Heart left ventricle (tissue), 13 donors: ENCODE results near the gene CCDC146.
"Not testable (repeated sequence)": the region's sequence is repeated elsewhere in the genome, so short reads cannot be mapped to it uniquely, and the experiment has no call there.

Experiments
- POLR2A ChIP-seq, 2 donors: fragments of 450-650 bp; IDR thresholded peaks; one replicate each; pipeline ENCODE4 v1.6.1; 2017; ENCODE audit warnings: antibody characterized with exemption in 2 of 2, mild to moderate bottlenecking in 2 of 2, moderate library complexity in 2 of 2
- TF ChIP-seq, protein P1 (sequence below), 12 donors: fragments of 200-600 bp; sonication (generic) in 4 of 12; IDR thresholded peaks; one replicate each; pipeline versions ENCODE4 v1.5.0 to v1.8.0; 2018 to 2022; ENCODE audit warnings: antibody characterized with exemption in 12 of 12, mild to moderate bottlenecking in 5 of 12
- donor health status: ischemic (EF 13 %, LVEDD 7.1; RV severe dilation, severe dysfunction).
- donor health status: DM: no; HTN: yes; CAD: no.
- donor health status: DM: no; HTN: no; CAD: no.
- donor health status: ischemic (EF 25% LVEDD 6.9; RV normal size, moderate dysfunction).
- donor health status: ischemic (EF 25% LVEDD 5.7; RV mildly dilated, moderate dysfunction).
- donor health status: ischemic (EF 35%, LVEDD 5.7; RV mildly dilated, moderate dysfunction).
- donor health status: nonischemic (EF 11% LVEDD 7.7; RV severe dilation, severe dysfunction).
- donor health status: DM: yes; HTN: yes; CAD: no.
- donor health status: PGD.
- donor health status: ischemic (EF 29% LVEDD 5.4; RV normal size, mild dysfunction).
- donor health status: nonischemic (EF 23%, LVEDD 6.1; RV moderate dilation, normal function).

DNA sequence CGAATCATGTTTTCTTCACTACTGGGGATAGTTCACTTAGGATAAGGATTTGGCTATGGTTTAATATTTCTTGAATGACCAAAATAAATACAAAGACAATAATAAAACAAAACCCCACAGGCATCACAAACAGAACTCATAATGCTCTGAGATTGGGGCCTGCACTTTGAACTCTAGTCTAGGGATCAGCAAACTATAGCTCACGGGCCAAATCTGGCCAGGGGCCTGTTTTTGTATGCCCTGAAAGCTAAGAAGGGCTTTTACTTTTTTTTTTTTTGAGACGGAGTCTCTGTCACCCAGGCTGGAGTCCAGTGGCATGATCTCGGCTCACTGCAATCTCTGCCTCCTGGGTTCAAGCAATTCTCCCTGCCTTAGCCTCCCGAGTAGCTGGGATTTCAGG lies 45.4 kb upstream of the CCDC146 start:
- not testable (repeated sequence) for TF ChIP-seq POLR2A (IDR thresholded peaks at IDR 0.05)
- TF ChIP-seq, protein P1, sequence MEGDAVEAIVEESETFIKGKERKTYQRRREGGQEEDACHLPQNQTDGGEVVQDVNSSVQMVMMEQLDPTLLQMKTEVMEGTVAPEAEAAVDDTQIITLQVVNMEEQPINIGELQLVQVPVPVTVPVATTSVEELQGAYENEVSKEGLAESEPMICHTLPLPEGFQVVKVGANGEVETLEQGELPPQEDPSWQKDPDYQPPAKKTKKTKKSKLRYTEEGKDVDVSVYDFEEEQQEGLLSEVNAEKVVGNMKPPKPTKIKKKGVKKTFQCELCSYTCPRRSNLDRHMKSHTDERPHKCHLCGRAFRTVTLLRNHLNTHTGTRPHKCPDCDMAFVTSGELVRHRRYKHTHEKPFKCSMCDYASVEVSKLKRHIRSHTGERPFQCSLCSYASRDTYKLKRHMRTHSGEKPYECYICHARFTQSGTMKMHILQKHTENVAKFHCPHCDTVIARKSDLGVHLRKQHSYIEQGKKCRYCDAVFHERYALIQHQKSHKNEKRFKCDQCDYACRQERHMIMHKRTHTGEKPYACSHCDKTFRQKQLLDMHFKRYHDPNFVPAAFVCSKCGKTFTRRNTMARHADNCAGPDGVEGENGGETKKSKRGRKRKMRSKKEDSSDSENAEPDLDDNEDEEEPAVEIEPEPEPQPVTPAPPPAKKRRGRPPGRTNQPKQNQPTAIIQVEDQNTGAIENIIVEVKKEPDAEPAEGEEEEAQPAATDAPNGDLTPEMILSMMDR (IDR thresholded peaks at IDR 0.05): not testable (repeated sequence)
